Measurements from ENCODE around the gene HMGN4. TPM values are rescaled to one million over a fixed set of nuclear protein-coding genes. Genes with fewer than 3 reads are reported as not detected.

Gene HMGN4
- total and polyA plus RNA-seq, 9 of the 15 experiments (the other 6 are each of a cell fraction or from before 2014, with no cell fraction given): 35.4 to 134 (median 94.1) TPM

DNA sequence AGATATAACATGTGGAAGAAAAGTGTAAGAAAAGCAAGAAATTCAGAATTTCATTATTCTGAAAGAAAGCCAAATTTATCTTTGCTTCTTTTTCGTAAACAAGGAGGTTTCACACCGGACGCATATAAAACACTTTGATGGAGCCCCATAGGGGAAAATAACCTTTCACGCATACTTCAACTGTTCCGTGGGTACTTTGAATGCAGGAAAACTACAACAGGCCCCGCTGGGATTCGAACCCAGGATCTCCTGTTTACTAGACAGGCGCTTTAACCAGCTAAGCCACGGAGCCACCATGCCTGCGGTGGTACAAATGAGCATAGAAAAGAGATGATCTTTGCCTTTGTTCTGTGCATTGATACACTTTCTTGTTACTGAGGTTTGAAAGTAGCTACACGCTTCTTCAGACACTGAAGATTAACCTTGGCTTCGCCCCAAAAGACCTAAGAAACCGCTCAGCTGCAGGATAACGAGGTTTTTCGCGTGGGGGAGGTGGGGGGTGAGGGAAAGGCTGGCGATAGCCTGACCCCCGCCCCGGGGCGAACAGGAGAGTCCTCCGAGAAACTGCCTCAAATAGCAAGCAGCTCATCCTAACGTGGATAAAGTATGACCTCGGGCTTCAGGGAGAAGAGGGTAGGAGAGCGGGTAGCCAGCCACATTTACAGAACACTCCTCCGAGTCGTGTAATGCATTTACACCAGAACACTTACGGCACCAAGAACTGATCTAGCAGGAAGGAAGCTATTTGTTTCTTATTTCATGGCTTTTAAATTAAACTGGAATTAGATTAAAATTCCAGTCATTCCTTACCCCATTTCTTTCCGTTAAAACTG lies 5.3 kb upstream of the HMGN4 start (continued):
- TF ChIP-seq, protein P1, sequence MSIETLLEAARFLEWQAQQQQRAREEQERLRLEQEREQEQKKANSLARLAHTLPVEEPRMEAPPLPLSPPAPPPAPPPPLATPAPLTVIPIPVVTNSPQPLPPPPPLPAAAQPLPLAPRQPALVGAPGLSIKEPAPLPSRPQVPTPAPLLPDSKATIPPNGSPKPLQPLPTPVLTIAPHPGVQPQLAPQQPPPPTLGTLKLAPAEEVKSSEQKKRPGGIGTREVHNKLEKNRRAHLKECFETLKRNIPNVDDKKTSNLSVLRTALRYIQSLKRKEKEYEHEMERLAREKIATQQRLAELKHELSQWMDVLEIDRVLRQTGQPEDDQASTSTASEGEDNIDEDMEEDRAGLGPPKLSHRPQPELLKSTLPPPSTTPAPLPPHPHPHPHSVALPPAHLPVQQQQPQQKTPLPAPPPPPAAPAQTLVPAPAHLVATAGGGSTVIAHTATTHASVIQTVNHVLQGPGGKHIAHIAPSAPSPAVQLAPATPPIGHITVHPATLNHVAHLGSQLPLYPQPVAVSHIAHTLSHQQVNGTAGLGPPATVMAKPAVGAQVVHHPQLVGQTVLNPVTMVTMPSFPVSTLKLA (conservative IDR thresholded peaks at IDR 0.05): peak; percentile 53 to 74
- TF ChIP-seq, protein P2, sequence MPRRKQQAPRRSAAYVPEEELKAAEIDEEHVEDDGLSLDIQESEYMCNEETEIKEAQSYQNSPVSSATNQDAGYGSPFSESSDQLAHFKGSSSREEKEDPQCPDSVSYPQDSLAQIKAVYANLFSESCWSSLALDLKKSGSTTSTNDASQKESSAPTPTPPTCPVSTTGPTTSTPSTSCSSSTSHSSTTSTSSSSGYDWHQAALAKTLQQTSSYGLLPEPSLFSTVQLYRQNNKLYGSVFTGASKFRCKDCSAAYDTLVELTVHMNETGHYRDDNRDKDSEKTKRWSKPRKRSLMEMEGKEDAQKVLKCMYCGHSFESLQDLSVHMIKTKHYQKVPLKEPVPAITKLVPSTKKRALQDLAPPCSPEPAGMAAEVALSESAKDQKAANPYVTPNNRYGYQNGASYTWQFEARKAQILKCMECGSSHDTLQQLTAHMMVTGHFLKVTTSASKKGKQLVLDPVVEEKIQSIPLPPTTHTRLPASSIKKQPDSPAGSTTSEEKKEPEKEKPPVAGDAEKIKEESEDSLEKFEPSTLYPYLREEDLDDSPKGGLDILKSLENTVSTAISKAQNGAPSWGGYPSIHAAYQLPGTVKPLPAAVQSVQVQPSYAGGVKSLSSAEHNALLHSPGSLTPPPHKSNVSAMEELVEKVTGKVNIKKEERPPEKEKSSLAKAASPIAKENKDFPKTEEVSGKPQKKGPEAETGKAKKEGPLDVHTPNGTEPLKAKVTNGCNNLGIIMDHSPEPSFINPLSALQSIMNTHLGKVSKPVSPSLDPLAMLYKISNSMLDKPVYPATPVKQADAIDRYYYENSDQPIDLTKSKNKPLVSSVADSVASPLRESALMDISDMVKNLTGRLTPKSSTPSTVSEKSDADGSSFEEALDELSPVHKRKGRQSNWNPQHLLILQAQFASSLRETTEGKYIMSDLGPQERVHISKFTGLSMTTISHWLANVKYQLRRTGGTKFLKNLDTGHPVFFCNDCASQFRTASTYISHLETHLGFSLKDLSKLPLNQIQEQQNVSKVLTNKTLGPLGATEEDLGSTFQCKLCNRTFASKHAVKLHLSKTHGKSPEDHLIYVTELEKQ (CRISPR knock-in tag; IDR thresholded peaks at IDR 0.05): no peak
- no peak for TF ChIP-seq CEBPZ (IDR thresholded peaks at IDR 0.05; ENCODE audit: borderline replicate concordance, low read depth, low read length)
- no peak for TF ChIP-seq DLX4 (CRISPR knock-in tag; IDR thresholded peaks at IDR 0.05)
- TF ChIP-seq, protein P3, sequence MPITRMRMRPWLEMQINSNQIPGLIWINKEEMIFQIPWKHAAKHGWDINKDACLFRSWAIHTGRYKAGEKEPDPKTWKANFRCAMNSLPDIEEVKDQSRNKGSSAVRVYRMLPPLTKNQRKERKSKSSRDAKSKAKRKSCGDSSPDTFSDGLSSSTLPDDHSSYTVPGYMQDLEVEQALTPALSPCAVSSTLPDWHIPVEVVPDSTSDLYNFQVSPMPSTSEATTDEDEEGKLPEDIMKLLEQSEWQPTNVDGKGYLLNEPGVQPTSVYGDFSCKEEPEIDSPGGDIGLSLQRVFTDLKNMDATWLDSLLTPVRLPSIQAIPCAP (CRISPR knock-in tag; IDR thresholded peaks at IDR 0.05; ENCODE audit: borderline replicate concordance): no peak
- TF ChIP-seq NFIX (CRISPR knock-in tag; IDR thresholded peaks at IDR 0.05; ENCODE audit: low read depth): no peak
- TF ChIP-seq, protein P4, sequence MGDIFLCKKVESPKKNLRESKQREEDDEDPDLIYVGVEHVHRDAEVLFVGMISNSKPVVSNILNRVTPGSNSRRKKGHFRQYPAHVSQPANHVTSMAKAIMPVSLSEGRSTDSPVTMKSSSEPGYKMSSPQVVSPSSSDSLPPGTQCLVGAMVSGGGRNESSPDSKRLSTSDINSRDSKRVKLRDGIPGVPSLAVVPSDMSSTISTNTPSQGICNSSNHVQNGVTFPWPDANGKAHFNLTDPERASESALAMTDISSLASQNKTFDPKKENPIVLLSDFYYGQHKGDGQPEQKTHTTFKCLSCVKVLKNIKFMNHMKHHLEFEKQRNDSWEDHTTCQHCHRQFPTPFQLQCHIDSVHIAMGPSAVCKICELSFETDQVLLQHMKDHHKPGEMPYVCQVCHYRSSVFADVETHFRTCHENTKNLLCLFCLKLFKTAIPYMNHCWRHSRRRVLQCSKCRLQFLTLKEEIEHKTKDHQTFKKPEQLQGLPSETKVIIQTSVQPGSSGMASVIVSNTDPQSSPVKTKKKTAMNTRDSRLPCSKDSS (IDR thresholded peaks at IDR 0.05; ENCODE audit: low read depth, partially characterized antibody): no peak
- TF ChIP-seq STAG1 (CRISPR knock-in tag; IDR thresholded peaks at IDR 0.05; ENCODE audit: borderline replicate concordance): no peak
- TF ChIP-seq RBBP5 (IDR thresholded peaks at IDR 0.05; ENCODE audit: borderline replicate concordance, insufficient read depth, low read length, poor library complexity, severe bottlenecking): peak; percentile 86
- no peak for TF ChIP-seq ZNF140 (CRISPR knock-in tag; IDR thresholded peaks at IDR 0.05)
- peak; percentile 93 for TF ChIP-seq ZBTB8A (IDR thresholded peaks at IDR 0.05; ENCODE audit: partially characterized antibody)

Measured in K562 (cell line).